Measurements from ENCODE around the gene DHRS4. TPM values are rescaled to one million over a fixed set of nuclear protein-coding genes. Genes with fewer than 3 reads are reported as not detected.

The DHRS4 gene
- total RNA-seq, 2 experiments from 2014 or later: 18.7 to 18.8 TPM

- no peak for DNase-seq (ENCODE audit: low spot score)
- Histone ChIP-seq H3K9me3 (ENCODE audit: low read length) (no peaks in the 10 kb centered on the region), H3K36me3 (ENCODE audit: insufficient read depth, low read length) (peaks cover 4% of the 10 kb centered on the region; the same call in 1 of the 2 replicates), H2AFZ (ENCODE audit: low read length) (no peak overlapping the region), H3K79me2 (ENCODE audit: insufficient read depth, low read depth, low read length) (no peaks in the 10 kb centered on the region), H3K27ac (ENCODE audit: low read depth, low read length, poor library complexity, severe bottlenecking) (no peak overlapping the region), H3K9me2 (ENCODE audit: insufficient read depth, low read length) (no peaks in the 10 kb centered on the region), H3K4me1 (ENCODE audit: insufficient read depth, low read length, poor library complexity, severe bottlenecking) (no peaks in the 10 kb centered on the region), H3K4me3 (ENCODE audit: low read depth, low read length, poor library complexity, severe bottlenecking) (no peak overlapping the region), H4K20me1 (ENCODE audit: insufficient read depth, low read length) (no peaks in the 10 kb centered on the region), H3K4me2 (ENCODE audit: low read length) (no peak overlapping the region)
- ChIA-PET CTCF (ENCODE audit: unreplicated experiment) (no interaction called here), POLR2A (no interaction called here)
- TF ChIP-seq EZH2phosphoT487 (IDR thresholded peaks at IDR 0.05; ENCODE audit: borderline replicate concordance, low read depth, low read length): no peak
- no peak for TF ChIP-seq CTCF (conservative IDR thresholded peaks at IDR 0.05; ENCODE audit: low read length)
- intact Hi-C loops (cut with micrococcal nuclease; ENCODE audit: unreplicated experiment): no loop called here
- no TSS peak for BruUV-seq (replicated peaks)
Observed at GRCh38 chr14:23936084-23936829, 17.3 kb upstream of the DHRS4 start.

- TF ChIP-seq EZH2phosphoT487 (IDR thresholded peaks at IDR 0.05; ENCODE audit: borderline replicate concordance, low read depth, low read length) (no peak), CTCF (conservative IDR thresholded peaks at IDR 0.05; ENCODE audit: low read length) (no peak)
- intact Hi-C loops (cut with micrococcal nuclease; ENCODE audit: unreplicated experiment): no loop called here
- H3K9me3 ChIP-seq (ENCODE audit: low read length): no peaks in the 10 kb centered on the region
- no peaks in the 10 kb centered on the region for H3K79me2 ChIP-seq (ENCODE audit: insufficient read depth, low read depth, low read length)
- H3K27ac ChIP-seq (ENCODE audit: low read depth, low read length, poor library complexity, severe bottlenecking): no peak overlapping the region
- H3K4me1 ChIP-seq (ENCODE audit: insufficient read depth, low read length, poor library complexity, severe bottlenecking): no peaks in the 10 kb centered on the region
- no peak overlapping the region for H3K4me3 ChIP-seq (ENCODE audit: low read depth, low read length, poor library complexity, severe bottlenecking)
- ChIA-PET CTCF (ENCODE audit: unreplicated experiment) (no interaction called here), POLR2A (no interaction called here)
- H3K9me2 ChIP-seq (ENCODE audit: insufficient read depth, low read length): no peaks in the 10 kb centered on the region
- H2AFZ ChIP-seq (ENCODE audit: low read length): no peak overlapping the region
- peaks cover 4% of the 10 kb centered on the region; the same call in 1 of the 2 replicates for H3K36me3 ChIP-seq (ENCODE audit: insufficient read depth, low read length)
- H3K4me2 ChIP-seq (ENCODE audit: low read length): no peak overlapping the region
- BruUV-seq (replicated peaks): no TSS peak
- no peaks in the 10 kb centered on the region for H4K20me1 ChIP-seq (ENCODE audit: insufficient read depth, low read length)
- no peak for DNase-seq (ENCODE audit: low spot score)
Observed at GRCh38 chr14:23937203-23937602, 16.4 kb upstream of the DHRS4 start.

GRCh38 chr14:23938823-23939222, 14.7 kb upstream of the DHRS4 start:
- no peaks in the 10 kb centered on the region for H3K9me2 ChIP-seq (ENCODE audit: insufficient read depth, low read length)
- ChIA-PET CTCF (ENCODE audit: unreplicated experiment) (no interaction called here), POLR2A (no interaction called here)
- no peak overlapping the region for H3K4me2 ChIP-seq (ENCODE audit: low read length)
- H2AFZ ChIP-seq (ENCODE audit: low read length): no peak overlapping the region
- intact Hi-C loops (cut with micrococcal nuclease; ENCODE audit: unreplicated experiment): no loop called here
- H3K4me3 ChIP-seq (ENCODE audit: low read depth, low read length, poor library complexity, severe bottlenecking): no peak overlapping the region
- no peaks in the 10 kb centered on the region for H3K4me1 ChIP-seq (ENCODE audit: insufficient read depth, low read length, poor library complexity, severe bottlenecking)
- no peak for TF ChIP-seq EZH2phosphoT487 (IDR thresholded peaks at IDR 0.05; ENCODE audit: borderline replicate concordance, low read depth, low read length)
- no peak for TF ChIP-seq CTCF (conservative IDR thresholded peaks at IDR 0.05; ENCODE audit: low read length)
- no peaks in the 10 kb centered on the region for H3K79me2 ChIP-seq (ENCODE audit: insufficient read depth, low read depth, low read length)
- BruUV-seq (replicated peaks): no TSS peak
- peaks cover 4% of the 10 kb centered on the region; the same call in 1 of the 2 replicates for H3K36me3 ChIP-seq (ENCODE audit: insufficient read depth, low read length)
- no peak for DNase-seq (ENCODE audit: low spot score)
- H4K20me1 ChIP-seq (ENCODE audit: insufficient read depth, low read length): no peaks in the 10 kb centered on the region
- H3K27ac ChIP-seq (ENCODE audit: low read depth, low read length, poor library complexity, severe bottlenecking): no peak overlapping the region
- H3K9me3 ChIP-seq (ENCODE audit: low read length): no peaks in the 10 kb centered on the region
